Measurements from ENCODE around the gene STATH.
"Not testable (repeated sequence)": the region's sequence is repeated elsewhere in the genome, so short reads cannot be mapped to it uniquely, and the experiment has no call there.

The STATH gene, protein sequence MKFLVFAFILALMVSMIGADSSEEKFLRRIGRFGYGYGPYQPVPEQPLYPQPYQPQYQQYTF

DNA sequence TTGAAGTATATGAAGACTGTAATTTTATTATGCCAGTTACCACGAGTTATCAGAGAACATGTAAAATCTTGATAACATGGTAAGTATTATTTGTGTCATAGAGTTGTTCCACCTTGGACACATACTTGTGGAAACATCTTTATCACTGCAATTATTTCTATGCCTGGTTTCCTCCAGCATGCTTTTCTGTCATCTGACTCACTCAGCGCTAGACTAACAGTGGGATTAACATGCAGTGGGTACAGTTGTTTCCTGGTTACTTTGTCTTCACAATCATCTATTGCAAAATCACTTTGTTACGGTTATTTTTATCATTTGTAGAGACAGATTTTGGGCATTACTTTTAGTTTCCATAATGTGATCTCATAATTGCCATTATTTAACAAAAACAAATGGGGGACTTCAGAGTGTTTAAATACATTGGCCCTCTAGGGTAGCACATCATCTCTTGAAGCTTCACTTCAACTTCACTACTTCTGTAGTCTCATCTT, at the start of gene STATH:
Gene STATH (plus strand): TSS at position 441 of the 491 bp plus-strand sequence. CDS start 2,472 bp downstream, outside the sequence.
- no peak for DNase-seq

DNA sequence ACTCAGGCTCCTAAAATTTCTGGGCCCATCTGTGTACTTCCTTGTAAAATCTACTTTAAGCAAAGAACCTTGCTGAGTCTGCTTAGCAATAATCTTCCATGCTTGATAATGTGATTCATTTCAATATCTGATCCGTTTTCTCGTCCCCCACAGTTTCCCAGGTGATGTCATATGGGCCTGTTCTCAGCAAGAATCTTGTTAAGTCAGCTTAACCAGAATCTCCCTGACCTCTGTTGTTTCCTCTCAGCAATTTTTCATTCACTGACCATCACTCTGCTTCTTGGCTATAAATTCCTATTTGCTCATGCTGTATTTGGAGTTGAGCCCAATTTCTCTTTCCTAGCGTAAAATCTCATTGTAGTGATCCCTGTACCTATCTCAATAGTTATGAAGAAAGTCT, 44.2 kb upstream of the STATH start:
- no peak for DNase-seq

DNA sequence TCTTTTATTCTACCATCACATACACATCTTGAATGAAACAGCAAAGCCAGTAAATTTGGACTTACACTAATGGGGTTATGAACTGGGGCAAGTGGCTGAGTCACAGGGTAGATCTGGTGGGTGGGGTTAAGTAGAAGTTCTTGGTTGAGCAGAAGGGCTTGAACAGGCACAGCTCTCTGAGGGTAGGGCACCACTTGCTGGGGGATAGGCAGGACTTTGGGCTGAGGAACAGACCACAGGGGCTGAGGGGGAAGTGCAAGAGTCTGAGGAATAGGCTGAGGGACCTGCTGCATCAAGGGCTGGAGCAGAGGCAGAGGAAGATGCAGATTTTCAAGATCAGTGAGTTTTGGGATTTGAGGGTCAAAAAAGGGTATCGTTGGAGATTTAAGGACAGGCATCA, 38.6 kb upstream of the STATH start:
- DNase-seq = no peak

DNA sequence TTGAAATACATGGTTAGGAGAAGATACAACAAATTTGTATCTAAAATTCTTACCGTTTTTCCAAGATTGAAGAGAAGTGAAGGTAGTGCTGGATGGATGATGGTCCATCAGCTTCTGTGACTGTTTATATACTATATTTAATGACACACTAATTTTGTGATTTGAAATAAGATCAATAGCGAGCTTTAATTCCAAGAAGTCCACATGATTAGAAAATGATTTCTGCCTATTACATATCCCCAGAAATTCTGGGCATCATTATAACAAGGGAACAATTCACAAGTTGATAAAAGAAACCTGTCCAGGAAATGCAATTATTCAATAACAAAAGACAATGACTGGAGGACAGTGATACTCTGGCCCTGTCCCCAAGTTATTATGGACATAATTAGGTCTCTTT, 30.1 kb upstream of the STATH start, which contains the start of gene CSN2:
Gene CSN2 (minus strand): TSS at position 101 of the 400 bp plus-strand sequence. CDS start 4,733 bp downstream, outside the sequence.
- DNase-seq = no peak

DNA sequence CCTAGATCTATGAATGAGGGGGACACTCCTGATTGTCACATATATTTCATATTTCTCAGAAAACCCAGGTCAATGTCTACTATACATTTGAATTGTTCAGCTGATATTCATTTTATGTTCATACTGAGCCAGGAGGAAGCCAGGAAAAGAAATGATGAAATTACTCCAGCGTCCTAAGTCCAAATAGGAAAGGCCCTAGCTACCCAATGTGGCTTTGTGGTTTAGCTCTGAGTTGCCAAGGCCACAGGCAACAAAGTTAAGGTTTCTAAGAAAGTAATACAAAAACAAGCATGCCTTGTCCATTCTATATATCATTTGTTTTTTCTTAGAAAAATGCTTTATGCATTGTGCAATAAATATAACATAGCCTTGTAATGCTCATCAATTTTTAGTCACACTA, 25.7 kb upstream of the STATH start:
- DNase-seq = no peak

DNA sequence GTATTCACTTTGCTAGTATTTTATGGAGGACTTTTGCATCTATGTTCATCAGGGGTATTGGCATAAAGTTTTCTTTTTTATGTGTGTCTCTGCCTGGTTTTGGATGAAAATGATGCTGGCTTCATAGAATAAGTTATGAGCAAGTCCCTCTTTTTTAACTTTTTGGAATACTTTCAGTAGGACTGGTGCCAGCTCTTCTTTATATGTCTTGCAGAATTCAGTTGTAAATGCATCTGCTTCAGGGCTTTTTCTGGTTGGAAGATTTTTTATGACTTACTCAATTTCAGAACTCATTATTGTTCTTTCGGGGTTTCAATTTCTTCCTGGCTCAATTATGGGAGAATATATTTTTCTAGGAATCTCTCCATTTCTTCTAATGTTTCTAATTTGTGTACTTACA, 21.1 kb upstream of the STATH start:
- DNase-seq = no peak

DNA sequence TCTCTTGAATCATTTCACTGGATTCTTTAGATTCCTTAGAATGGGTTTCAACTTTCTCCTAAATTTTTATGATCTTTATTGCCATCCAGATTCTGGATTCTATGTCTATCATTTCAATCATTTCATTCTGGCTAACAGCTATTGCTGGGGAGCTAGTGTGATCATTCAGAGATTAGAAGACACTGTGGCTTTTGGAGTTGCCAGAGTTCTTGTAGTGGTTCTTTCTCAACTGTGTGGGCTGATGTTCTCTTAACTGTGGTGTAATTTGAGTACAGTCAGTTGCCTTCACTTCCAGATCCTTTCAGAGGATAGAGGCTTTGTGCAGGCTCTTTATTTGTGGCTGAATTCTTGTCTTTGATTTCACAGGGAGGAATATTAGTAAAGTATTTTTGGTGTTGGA, 18.2 kb upstream of the STATH start:
- DNase-seq = no peak

DNA sequence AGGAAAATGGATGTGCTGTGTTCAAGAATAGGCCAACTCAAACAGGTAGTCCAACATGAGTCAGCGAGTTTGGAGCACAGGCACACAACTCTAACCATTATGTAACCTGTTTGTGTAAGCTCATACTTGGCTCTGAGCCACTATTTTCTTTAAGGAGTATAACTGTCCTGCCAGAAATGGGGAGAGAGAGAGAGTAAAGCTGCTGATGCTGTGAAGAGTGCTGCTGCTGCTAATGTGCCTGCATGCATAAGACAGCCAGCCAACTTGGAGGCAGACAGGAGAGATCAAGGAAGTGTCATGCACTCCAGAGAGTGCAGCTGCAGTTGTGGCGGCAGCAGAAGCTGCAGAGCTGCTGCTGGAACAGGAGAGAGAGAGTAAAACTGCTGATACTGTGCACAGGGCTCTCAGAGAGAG, 11.7 kb upstream of the STATH start:
- DNase-seq = peak; percentile 34

DNA sequence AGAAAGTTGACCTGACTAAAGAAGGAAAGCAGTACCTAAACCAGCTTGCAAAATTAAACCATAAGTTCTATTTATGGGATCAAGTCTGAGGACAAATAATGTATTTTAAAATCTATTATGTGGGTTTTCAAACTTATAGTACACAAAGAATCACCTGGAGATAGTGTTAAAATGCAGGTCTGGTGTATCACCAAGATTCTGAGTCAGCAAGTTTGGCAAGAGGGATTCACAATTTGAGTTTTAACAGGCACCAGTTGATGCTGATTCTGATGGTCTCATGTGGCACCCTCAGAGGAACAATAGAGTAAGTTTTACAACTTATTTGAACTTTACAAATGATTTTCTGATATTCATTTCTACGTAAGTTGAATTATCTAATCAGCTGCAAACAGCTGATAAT, 9.1 kb upstream of the STATH start:
- no peak for DNase-seq

DNA sequence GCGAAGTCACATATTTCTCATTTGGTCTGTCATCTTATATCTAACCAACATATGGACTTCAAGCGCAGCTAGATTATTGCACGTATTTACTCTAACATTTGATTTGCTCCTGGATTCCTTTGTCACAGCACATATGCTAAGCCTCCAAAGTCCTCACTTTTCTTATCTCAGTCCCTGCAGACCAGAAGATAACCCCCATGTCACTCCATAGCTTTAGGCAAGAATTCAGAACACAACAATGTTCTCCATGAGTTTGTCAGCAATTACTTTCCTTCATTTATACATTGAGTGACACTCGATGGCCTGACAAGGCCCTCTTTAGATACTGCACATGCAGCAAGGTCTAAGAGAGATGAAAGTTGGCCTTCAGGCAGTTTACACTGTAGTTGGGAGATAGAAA, 4.8 kb upstream of the STATH start:
- no peak for DNase-seq

DNA sequence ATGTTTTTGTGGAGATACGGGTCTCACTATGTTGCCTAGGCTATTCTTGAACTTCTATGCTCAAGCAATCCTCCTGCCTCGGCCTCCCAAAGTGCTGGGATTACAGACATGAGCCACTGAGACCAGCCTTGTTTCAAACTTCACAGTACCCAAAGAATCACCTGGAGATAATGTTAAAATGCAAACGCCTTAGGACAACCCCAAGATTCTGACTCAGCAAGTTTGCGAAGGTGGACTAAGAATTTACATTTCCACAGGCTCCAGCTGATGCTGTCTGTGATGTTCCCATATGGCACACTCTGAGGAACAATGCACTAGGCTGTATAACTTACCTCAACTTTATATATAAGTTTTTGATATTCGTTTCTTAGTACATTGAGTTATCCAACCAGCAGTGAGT, 984 bp upstream of the STATH start:
- DNase-seq = no peak

DNA sequence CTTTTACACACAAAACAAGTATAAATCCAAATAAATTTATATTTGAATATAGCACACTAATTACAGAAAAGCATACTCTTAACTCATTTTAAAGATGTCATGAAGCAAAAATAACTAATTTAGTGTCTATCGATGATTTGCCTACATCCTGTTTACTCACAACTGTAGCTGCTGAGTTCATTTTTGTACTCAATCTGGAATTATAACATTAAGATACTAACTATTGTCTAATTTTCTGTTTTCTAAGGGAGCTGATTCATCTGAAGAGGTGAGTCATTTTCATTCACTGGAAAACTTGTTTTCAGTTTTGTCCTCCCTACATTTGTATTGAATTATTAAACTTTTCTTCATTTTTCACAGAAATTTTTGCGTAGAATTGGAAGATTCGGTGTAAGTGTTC, 3.7 kb downstream of the STATH start:
- no peak for DNase-seq

DNA sequence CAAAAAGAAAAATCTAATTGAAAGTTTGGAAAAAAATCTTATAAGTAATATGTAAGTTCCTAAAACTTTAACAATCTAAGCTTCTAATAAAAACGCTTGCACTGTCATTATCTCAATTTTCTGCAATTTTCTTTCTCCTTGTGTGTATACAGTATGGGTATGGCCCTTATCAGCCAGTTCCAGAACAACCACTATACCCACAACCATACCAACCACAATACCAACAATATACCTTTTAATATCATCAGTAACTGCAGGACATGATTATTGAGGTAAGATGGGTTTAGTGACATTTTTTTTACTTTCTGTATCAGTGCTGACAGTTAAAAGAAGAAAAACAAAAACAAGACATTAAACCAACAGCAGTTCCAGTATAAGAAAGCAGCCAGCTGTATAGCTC, 4.9 kb downstream of the STATH start:
- DNase-seq = no peak

DNA sequence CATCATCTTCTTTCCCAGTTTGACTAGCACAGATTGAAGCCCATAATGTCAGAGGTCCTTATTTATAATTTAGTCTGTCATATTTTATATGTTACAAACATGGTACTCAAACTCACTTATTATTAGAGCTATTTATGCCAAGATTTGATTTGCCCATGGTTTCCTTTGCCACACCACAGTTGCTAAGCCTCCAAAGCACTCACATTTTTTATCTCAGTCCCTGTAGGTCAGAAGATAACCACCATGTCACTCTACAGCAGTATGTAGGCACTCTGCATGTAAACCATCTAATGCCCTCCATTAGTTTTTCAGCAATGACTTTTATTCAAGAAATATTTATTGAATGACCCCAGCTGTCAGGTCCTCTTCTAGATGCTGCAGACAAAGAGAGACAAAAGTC, 6.7 kb downstream of the STATH start:
- no peak for DNase-seq

DNA sequence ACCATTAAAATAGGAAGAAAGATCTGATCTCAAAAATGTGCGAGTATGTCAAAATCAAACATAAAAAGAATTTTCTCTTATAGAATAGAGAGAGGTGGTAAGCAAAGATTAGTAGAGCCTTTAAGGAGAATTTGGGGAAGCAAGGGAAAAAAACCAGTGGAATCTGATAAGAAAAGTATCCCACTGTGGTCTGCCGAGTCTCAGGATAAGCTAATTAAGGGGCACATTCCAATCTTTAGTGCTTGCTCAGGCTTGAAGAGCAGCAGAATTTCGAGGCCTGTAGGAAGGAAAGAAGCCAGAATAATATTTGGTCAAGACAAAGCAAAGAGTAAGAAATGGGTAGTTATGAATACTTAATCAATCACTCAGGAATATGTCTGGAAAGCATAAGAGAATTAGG, 13.0 kb downstream of the STATH start:
- no peak for DNase-seq

DNA sequence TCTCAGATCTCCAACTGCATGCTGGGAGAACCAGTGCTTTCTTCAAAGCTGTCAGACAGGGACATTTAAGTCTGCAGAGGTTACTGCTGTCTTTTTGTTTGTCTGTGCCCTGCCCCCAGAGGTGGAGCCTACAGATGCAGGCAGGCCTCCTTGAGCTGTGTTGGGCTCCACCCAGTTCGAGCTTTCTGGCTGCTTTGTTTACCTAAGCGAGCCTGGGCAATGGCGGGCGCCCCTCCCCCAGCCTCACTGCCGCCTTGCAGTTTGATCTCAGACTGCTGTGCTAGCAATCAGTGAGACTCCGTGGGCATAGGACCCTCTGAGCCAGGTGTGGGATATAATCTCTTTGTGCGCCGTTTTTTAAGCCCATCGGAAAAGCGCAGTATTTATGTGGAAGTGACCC, 23.2 kb downstream of the STATH start:
- DNase-seq = not testable (repeated sequence)

DNA sequence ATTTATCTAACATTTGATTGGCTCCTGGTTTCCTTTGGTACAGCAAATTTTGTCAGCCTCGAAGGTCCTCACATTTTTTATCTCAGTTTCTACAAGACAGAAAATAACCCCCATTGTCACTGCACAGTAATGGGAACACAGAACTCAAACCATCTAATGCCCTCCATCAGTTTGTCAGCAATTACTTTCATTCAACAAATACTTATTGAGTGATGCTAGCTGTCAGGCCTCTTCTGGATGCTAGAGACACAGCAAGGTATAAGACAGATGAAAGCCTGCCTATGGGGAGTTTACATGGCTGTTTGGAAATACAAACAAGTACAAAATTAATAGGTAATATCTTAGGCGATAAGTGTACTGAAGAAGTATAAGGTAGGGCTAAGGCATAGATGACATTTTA, 27.5 kb downstream of the STATH start:
- no peak for DNase-seq

DNA sequence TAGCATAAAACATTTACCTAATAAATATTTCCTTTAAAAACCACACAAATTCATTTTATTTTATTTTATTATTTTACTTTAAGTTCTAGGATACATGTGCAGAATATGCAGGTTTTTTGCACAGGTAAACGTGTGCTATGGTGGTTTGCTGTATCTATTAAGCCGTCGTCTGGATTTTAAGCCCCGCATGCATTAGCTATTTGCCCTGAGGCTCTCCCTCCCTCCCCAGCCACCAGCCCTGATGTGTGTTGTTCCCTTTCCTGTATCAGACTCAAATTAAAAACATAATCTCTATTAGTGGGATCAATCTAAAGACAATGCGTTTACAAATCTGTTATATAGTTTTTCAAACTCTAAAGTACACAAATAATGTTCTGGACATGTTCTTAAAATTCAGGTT, 31.2 kb downstream of the STATH start:
- no peak for DNase-seq

DNA sequence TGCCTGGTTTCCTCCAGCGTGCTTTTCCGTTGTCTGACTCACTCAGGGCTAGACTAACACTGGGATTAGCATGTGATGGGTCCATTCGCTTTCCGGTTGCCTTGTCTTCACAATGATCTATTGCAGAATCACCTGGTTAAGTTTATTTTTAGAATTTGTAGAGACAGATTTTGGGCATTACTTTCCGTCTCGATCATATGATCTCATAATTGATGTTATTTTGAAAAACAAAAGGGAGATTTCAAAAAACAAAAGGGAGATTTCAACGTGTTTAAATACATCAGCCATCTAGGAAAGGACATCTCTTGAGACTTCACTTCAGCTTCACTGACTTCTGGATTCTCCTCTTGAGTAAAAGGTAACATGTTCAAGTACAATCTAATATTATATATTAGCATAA, 32.4 kb downstream of the STATH start, which contains the start of gene HTN3:
Gene HTN3 (plus strand): TSS at position 301 of the 400 bp plus-strand sequence. CDS start 2,282 bp downstream, outside the sequence.
- not testable (repeated sequence) for DNase-seq

DNA sequence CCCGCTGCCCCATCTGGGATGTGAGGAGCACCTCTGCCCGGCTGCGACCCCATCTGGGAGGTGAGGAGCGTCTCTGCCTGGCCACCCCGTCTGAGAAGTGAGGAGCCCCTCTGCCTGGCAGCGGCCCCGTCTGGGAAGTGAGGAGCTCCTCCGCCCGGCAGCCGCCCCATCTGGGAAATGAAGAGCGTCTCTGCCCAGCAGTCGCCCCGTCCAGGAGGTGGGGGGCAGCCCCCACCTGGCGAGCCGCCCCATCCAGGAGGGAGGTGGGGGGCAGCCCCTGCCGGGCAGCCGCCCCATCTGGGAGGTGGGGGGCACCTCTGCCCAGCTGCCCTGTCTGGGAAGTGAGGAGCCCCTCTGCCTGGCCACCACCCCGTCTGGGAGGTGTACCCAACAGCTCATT, 41.8 kb downstream of the STATH start:
- not testable (repeated sequence) for DNase-seq

DNA sequence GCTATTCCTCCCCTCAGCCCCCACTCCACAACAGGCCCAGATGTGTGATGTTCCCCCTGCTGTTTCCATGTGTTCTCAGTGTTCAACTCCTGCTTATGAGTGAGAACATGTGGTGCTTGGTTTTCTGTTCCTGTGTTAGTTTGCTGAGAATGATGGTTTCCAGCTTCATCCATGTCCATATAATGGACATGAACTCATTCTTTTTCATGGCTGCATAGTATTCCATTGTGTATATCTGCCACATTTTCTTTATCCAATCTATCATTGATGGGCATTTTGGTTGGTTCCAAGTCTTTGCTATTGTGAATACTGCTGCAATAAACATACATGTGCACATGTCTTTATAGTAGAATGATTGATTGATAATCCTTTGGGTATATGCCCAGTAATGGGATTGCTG, 44.2 kb downstream of the STATH start:
- not testable (repeated sequence) for DNase-seq

DNA sequence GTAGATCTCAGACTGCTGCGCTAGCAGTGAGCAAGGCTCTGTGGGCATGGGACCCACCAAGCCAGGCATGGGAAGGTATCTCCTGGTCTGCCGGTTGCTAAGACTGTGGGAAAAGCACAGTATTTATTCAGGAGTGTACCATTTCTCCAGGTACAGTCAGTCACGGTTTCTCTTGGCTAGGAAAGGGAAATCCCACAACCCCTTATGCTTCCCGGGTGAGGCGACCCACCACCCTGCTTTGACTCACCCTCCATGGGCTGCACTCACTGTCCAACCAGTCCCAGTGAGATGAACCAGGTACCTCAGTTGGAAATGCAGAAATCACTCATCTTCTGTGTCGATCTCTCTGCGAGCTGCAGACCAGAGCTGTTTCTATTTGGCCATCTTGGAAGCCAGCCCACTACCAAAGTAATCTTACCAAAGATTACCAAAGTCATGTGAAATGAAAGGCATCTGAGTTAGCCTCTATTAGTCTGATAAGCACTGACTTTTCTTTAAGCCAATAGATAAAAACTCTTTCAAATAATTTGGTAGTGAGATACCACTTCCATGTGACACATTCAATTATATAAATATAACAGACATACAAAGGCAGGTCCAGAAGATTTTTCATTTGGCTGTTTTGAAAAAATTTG, 46.0 kb downstream of the STATH start:
- no peak for DNase-seq

DNA sequence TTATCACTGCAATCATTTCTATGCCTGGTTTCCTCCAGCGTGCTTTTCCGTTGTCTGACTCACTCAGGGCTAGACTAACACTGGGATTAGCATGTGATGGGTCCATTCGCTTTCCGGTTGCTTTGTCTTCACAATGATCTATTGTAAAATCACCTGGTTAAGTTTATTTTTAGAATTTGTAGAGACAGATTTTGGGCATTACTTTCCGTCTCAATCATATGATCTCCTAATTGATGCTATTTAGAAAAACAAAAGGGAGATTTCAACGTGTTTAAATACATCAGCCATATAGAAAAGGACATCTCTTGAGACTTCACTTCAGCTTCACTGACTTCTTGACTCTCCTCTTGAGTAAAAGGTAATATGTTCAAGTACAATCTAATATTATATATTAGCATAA, 54.4 kb downstream of the STATH start, which contains the start of gene HTN1:
Gene HTN1 (plus strand): TSS at position 301 of the 400 bp plus-strand sequence. CDS start 2,639 bp downstream, outside the sequence.
- DNase-seq = not testable (repeated sequence)
